GM18505 (cell line): ENCODE results near the gene SMCO1.
"Not testable (repeated sequence)": the region's sequence is repeated elsewhere in the genome, so short reads cannot be mapped to it uniquely, and the experiment has no call there.

Experiments
- ATAC-seq: cut with Tn5 transposase; IDR thresholded peaks from one replicate; pipeline ENCODE4 v1.9.1; 2021; ENCODE audit not compliant: unreplicated experiment
- POLR2A ChIP-seq: IDR thresholded peaks from 4 replicates; pipeline ENCODE4 v1.6.1; 2011; ENCODE audit warnings: borderline replicate concordance; ENCODE audit not compliant: insufficient read depth, insufficient read length; ENCODE audit errors: extremely low read depth

The SMCO1 gene

GRCh38 chr3:196513697-196514349 is 1.3 kb downstream of the SMCO1 start:
- TF ChIP-seq POLR2A, result no peak
- ATAC-seq, result no peak

- not testable (repeated sequence) for ATAC-seq
Observed at GRCh38 chr3:196511646-196512425, 3.3 kb downstream of the SMCO1 start.

GRCh38 chr3:196511108-196511507 is 4.0 kb downstream of the SMCO1 start:
- not testable (repeated sequence) for ATAC-seq

GRCh38 chr3:196506687-196507086 is 8.5 kb downstream of the SMCO1 start:
- TF ChIP-seq POLR2A, result no peak
- ATAC-seq, result no peak

GRCh38 chr3:196504556-196504955 is 10.6 kb downstream of the SMCO1 start:
- ATAC-seq, result no peak
- TF ChIP-seq POLR2A, result no peak

GRCh38 chr3:196504077-196504398 is 11.1 kb downstream of the SMCO1 start:
- ATAC-seq, result not testable (repeated sequence)

GRCh38 chr3:196503196-196504076 is 11.7 kb downstream of the SMCO1 start, which contains the start of gene RNF168:
Gene RNF168, minus strand, starts transcription at chr3:196503768. Its CDS starts 595 bp downstream, at chr3:196503173.
- peak; percentile 93 for TF ChIP-seq POLR2A
- ATAC-seq, result peak; percentile 85

- TF ChIP-seq POLR2A, result no peak
- ATAC-seq, result no peak
Observed at GRCh38 chr3:196502775-196503195, 12.4 kb downstream of the SMCO1 start.

- TF ChIP-seq POLR2A, result no peak
- no peak for ATAC-seq
Observed at GRCh38 chr3:196501316-196502044, 13.7 kb downstream of the SMCO1 start.

GRCh38 chr3:196499807-196500524 is 15.2 kb downstream of the SMCO1 start:
- no peak for TF ChIP-seq POLR2A
- no peak for ATAC-seq

GRCh38 chr3:196499061-196499460 is 16.1 kb downstream of the SMCO1 start:
- ATAC-seq, result no peak
- TF ChIP-seq POLR2A, result no peak

- TF ChIP-seq POLR2A, result no peak
- ATAC-seq, result no peak
Observed at GRCh38 chr3:196498297-196498696, 16.8 kb downstream of the SMCO1 start.

- no peak for ATAC-seq
- TF ChIP-seq POLR2A, result no peak
Observed at GRCh38 chr3:196496183-196496582, 19.0 kb downstream of the SMCO1 start.
